Activated CD4-positive, alpha-beta T cell treated with anti-CD3 and anti-CD28 coated beads, Interleukin-2, Interleukin-6, amounts not matched to agents 100 ng/mL and 50 ng/mL, durations not matched to agents 16 hours and 8 hours (primary cell): Measurements from ENCODE around the gene INSL3.
"Not testable (repeated sequence)": the region's sequence is repeated elsewhere in the genome, so short reads cannot be mapped to it uniquely, and the experiment has no call there.

Experiments used
- DNase-seq: peaks from one replicate; pipeline ENCODE4 v3.0.0-alpha.2; 2020

Gene INSL3

GRCh38 chr19:17780781-17781180 is 40.5 kb downstream of the INSL3 start:
- DNase-seq, result no peak

- DNase-seq, result no peak
Measured at GRCh38 chr19:17778968-17779929, 42.1 kb downstream of the INSL3 start.

- peak; percentile 71 for DNase-seq
Measured at GRCh38 chr19:17778251-17778967, 42.9 kb downstream of the INSL3 start.

GRCh38 chr19:17777840-17778239 is 43.5 kb downstream of the INSL3 start:
- DNase-seq, result not testable (repeated sequence)

- DNase-seq, result no peak
Measured at GRCh38 chr19:17775991-17776803, 45.1 kb downstream of the INSL3 start.

GRCh38 chr19:17775245-17775927 is 45.9 kb downstream of the INSL3 start:
- peak; percentile 47 for DNase-seq

- DNase-seq, result peak; percentile 33
Measured at GRCh38 chr19:17772172-17772571, 49.1 kb downstream of the INSL3 start.

GRCh38 chr19:17770613-17771012 is 50.7 kb downstream of the INSL3 start:
- no peak for DNase-seq

- no peak for DNase-seq
Measured at GRCh38 chr19:17767559-17767958, 53.8 kb downstream of the INSL3 start.

GRCh38 chr19:17766543-17767131 is 54.7 kb downstream of the INSL3 start:
- no peak for DNase-seq
